Activated T-cell treated with anti-CD3 and anti-CD28 coated beads, Interleukin-2, amount 50 U/mL, for 48 hours (primary cell): ENCODE measurements around the gene TCF4.
"Not testable (repeated sequence)": the region's sequence is repeated elsewhere in the genome, so short reads cannot be mapped to it uniquely, and the experiment has no call there.

Experiments used
- DNase-seq, 2 experiments: peaks; one replicate each; pipeline ENCODE4 v3.0.0-alpha.2; 2020

The TCF4 gene

GRCh38 chr18:55500316-55501086 lies 87.5 kb downstream of the TCF4 start:
- no peak for DNase-seq

DNA sequence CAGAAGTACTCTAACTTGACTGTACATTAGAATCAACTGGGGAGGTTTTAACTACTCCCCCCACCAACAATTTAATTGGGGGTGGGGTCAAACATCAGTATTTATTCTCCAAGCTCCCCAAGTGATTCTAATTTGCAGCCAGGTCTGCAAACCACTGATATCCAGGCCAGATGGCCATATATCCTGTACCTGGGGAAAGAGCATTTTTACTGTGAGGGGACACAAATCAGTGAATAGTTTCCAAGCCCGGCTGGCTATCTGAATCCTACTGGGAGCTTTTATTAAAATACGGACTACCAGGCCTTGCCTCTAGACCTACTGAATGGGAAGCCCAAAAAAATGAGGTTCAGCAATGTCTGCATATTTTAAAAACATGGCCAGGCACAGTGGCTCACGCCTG lies 88.5 kb downstream of the TCF4 start:
- no peak for DNase-seq

- DNase-seq, result no peak
These were observed 90.1 kb downstream of the TCF4 start for GRCh38 chr18:55497825-55498403.

DNA sequence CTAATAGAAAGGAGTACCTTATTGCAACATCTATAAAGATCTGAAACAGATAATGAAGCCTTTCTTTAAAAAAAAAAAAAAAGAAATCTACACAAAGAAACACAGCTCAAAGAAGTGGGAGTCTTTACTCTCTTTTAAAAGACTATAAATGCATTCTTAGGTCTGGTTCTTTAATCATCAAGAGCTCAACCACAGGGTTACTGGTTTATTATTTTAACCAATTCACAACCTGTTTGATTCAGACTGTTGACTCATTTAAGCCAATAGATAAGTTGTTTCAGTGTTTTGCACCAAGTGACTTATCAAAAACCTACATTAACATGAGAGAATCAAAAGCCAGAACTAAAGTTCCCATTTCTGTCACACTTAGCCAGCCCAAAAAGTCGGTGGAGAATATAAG lies 93.1 kb downstream of the TCF4 start:
- no peak for DNase-seq

- DNase-seq, result no peak
These were observed 93.6 kb downstream of the TCF4 start for GRCh38 chr18:55494441-55494840.

DNA sequence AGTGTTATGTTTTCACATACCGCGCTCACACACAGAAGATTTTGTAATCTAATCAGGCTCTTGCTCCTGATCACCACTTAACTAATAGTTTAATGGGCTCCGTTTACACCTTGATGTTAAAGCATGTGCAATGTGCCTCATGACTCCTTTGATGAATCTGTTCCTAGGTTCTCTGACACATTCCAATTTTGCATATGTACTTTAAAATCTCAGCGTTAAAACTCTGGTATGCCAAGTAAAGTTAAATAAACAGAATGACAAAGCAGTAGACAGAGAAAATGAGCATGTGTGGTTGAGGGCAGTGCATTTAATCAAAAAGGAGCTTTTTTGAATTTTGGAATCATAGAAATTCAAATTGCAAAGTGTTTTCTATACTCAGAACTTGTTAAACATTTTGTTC lies 96.4 kb downstream of the TCF4 start:
- DNase-seq, result no peak

DNA sequence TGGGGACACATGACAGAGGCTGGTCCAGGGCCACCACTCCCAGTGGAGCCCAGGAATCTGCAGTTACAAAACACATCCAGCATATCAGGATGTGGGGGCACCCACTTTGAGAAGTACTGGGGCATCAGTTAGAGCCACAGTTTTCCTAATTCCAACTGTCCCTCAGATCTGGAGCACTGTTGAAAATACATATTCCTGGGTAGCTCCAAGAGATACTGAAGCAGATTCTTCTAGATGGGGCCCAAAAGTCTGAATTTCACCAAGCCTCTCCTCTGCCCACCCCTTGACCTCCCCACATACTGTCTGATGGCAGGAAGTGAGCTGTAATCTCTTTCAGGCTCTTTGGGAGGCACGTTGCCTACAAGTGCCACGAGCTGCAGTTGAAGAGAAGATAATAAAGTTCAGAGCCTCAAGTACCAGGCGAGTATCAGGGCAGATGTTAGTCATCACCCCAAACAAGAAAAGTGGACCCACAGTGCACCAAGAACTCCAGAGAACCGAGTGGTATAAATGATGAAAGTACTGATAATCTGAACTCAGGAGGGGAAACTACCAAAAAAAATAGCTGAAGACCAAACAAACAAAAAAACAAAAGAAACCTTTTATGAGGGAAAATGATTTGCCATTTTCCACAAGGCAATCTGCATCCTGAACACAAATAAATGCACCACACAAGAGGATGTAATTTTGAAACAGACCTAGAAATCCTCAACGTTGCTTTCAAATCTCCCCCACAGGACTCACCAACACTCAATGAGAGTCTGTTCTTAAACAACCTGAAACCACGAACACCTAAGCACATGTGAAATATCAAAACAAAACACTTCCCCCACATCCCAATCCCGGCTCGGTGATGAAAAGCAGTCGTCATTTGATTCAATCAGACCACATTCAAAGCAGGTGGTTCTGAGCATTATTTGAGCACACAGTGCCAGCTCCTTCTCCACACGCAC lies 98.7 kb downstream of the TCF4 start:
- peak; percentile 52 to 56 for DNase-seq

DNA sequence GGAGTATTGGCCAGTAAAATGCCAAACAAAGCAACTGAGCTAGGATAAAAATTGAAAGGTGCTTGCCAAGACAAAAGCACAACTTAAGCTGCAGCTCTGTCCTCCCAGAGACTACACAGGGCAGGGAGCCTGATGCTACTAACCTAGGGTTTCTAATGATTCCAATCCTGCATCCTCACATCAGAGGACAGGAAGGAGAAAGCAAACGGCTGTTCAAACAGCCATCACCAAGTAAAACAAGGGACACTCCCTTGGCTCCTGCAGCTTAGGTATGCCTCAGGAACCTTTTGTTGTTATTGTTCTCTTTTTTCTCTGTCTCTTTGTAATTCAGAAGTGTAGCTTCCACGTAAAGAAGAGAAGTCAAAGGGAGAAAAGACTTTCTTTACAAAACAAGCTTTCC lies 99.5 kb downstream of the TCF4 start:
- no peak for DNase-seq

DNA sequence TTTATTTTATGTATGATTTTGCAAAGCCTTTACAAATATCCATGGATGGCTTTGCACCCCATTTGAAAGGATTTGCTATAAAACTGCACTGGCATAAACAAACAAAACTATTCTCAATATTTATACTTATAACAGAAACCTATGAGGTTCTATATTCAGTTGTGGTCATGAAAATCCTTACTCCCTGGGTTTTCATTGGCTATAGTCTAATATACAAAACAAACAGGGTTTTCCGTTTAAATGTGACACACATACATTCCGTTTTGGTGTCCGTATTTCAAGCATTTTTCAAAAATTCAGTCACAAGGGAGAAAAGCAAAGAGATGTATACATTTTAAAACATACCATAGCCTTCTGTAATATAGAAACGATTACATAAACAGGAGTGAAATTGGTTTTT lies 100.0 kb downstream of the TCF4 start:
- DNase-seq, result no peak

DNA sequence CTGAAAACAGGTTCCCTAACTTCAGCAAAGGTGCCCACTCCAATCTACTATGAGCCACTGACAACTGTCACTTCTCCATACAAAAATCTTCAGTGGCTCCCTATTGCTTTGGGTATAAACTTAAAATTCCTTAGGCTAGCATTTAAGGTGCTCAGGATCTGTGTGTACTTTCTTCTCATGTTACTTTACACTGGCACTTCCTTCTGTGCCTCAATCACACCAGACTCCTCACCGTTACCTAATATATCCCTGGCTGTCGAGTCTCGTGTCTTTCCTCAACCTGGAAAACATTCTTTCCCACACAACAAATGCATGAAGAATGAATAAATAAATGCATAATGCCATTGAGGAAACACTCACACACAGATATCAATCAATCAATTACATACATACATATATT lies 101.1 kb downstream of the TCF4 start:
- DNase-seq, result no peak

DNA sequence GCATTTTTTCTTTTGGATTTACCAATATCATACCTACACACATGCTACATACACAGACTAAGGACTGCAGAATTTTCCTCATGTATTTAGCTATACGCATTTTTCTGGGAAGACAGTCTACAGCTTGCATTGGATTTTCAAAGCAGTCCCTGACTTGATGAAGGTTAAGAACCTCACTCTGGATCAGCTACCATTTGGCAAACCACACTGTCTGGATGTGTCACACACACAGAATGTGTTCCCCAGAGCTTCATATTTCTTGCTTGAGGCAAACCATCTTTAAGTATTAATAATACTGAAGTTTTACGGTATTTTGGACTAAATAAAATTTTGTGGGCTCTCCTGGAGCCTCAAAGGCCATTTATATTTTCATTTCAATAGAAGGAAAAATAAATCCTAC lies 102.3 kb downstream of the TCF4 start:
- no peak for DNase-seq

GRCh38 chr18:55484773-55485172 lies 103.2 kb downstream of the TCF4 start:
- DNase-seq, result no peak

DNA sequence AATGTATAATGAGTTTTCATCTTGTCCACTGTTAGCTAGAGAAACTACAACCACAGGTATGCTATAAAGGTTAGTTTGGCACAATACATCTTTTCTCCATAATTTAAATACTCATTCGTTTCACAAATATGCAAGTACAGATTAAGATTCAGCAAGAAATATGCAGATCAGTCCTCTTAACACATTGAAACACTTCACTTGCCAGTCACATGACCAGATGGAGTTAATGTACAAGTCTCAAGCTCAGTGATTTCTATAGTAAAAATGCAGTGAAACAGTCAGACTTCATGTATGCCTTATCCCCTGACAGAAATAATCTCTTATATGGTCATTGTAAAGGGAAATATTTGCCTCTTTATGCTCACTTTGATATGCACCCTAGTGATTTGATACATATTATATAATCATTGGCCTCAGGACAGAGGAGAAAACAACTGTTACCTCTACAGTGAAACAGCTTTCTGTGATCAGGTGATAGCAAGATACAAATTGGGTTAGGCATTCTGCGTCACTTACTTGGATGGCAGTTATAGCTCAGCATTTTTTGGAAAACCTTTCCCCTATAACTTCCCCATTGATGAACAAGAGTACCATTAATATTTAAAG lies 104.6 kb downstream of the TCF4 start:
- no peak for DNase-seq

GRCh38 chr18:55479656-55480420 lies 108.2 kb downstream of the TCF4 start:
- DNase-seq, result no peak

DNA sequence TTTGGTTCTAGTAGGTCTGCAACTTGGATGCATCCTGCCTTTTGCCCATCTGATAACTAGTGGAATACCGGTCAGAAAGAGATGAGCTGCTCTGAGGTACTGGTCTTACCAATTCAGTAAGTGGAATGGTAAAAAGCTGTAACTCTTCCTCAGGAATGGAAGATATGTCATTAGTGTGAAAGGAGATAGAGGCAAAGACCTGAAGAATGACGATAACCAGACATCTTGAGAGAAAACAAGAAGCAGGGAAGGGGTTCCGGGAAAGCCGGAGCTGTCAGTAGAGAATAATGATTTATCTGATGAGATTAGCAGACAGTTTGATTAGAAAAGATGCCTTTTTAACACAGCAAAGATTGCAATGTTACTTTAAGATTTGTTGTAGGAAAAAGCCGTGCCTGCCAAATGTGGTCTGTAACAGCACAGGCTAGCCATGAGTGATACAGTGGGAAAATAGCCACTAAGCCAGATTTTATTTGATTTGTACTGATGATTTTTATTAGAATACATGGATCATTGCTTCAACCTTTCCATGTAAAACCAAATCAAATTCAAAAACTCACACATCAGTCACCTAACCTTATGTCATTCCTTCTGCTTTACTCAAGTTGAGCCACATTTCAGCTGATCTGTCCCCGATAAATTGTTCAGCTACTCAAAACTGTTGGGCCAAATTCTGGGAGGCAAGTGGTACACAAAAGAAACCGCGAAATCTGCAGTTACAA lies 110.0 kb downstream of the TCF4 start:
- DNase-seq, result no peak

DNA sequence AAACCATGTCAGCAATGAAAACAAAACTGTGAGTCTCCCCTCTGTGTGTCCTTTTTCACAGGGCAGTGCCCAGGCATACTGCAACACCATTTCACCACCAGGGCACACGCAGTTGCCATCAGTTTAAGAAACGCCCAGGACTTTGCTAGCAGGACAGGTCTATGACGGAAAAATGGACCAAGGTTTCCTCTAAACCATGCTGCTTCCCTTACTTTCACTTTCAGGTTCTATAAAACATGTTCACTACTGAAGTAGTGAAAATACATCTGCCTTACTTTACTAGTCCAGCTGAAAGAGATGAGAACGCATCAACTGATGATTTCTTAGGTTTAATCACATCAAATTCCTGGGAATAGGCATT lies 110.5 kb downstream of the TCF4 start:
- peak; percentile 26 to 27 for DNase-seq

- DNase-seq, result no peak
These were observed 112.1 kb downstream of the TCF4 start for GRCh38 chr18:55475916-55476315.

- no peak for DNase-seq
These were observed 112.5 kb downstream of the TCF4 start for GRCh38 chr18:55475467-55475866.

GRCh38 chr18:55473560-55473959 lies 114.4 kb downstream of the TCF4 start:
- no peak for DNase-seq

DNA sequence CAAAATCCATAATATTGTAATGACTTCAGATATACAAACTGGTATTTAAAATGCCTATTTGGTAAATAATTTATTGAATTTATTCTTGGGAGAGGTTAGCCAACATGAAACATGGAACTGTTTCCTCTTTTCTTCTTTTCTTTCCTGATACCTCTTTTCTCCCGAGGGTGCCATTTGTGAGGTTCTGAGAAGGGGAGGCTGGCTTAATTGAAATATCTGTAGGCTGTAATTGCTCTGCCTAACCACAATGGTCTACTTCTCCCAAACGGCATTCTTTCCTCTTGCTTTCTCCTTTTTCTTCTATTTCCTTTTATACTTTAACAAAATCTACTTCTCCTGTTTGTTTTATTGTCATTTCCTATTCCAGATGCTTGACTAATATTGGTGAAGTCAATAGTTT lies 114.9 kb downstream of the TCF4 start:
- DNase-seq, result no peak

- DNase-seq, result no peak
These were observed 117.2 kb downstream of the TCF4 start for GRCh38 chr18:55470826-55471225.

GRCh38 chr18:55469134-55469533 lies 118.9 kb downstream of the TCF4 start:
- not testable (repeated sequence) for DNase-seq
